GM18511 (cell line): Measurements from ENCODE around the gene SCRN1.
A peak's percentile ranks its signal among the peaks of the same experiment; 100 is the strongest.
"Not testable (repeated sequence)": the region's sequence is repeated elsewhere in the genome, so short reads cannot be mapped to it uniquely, and the experiment has no call there.

Source experiments
- ATAC-seq: cut with Tn5 transposase; IDR thresholded peaks from one replicate; pipeline ENCODE4 v1.9.1; 2021; ENCODE audit warnings: mild to moderate bottlenecking, moderate library complexity; ENCODE audit not compliant: unreplicated experiment

The SCRN1 gene

DNA sequence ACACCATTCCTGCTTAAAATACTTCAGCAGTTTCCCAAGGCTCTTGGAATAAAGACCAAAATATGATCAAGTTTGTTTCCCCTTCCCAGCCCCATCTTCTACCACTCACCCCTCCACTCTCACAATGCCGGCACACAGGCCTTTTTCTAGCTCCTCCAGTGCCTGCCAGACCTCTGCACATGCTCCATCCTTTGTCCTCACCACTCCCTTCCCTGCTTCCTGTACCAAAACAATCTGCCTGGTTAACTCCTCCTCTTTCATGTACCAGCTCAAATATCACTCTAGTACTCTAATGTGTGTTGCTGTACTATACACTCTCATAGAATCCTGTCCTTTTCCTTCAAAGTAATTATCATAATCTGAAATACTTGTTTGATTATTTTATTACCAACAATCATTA, 19.4 kb downstream of the SCRN1 start:
- ATAC-seq = no peak

- no peak for ATAC-seq
Measured at GRCh38 chr7:29969738-29970137, 19.9 kb downstream of the SCRN1 start.

DNA sequence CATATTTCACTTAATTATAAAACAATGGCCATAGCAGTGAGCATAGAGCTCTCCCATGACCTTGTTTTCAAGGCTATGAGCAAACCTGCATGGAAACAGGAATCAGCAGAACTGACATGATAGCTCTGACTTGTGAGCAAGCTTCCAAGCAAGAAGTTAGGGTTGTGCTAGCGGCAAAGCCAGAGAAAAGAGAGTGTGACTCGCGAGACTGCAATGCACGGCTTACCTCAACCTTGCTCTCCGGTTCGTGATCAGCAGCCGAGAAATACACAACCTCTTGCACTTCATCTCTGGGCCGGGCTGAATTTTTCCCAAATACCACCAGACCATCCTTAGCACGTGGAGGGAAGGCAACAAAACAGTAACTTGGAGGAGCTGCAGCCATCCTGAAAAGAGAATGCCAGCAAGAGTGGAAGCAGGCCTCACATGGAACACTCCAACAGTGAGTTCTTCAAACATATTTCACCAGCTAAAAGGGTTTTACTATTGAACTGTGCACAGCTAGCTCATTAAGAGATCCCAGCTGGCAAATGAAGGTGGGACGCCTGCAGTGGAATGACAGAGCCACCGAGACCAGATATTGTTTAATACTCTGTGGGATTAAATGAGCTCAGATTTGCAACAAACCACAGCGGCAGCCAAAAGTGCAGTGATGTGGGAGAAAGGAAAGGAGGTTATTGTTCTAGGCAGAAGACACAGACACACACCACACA, 20.8 kb downstream of the SCRN1 start:
- no peak for ATAC-seq

GRCh38 chr7:29965030-29965429, 24.6 kb downstream of the SCRN1 start:
- no peak for ATAC-seq

- ATAC-seq = no peak
Measured at GRCh38 chr7:29962035-29962434, 27.6 kb downstream of the SCRN1 start.

- ATAC-seq = not testable (repeated sequence)
Measured at GRCh38 chr7:29961611-29962010, 28.0 kb downstream of the SCRN1 start.

GRCh38 chr7:29958667-29959358, 30.8 kb downstream of the SCRN1 start:
- no peak for ATAC-seq

DNA sequence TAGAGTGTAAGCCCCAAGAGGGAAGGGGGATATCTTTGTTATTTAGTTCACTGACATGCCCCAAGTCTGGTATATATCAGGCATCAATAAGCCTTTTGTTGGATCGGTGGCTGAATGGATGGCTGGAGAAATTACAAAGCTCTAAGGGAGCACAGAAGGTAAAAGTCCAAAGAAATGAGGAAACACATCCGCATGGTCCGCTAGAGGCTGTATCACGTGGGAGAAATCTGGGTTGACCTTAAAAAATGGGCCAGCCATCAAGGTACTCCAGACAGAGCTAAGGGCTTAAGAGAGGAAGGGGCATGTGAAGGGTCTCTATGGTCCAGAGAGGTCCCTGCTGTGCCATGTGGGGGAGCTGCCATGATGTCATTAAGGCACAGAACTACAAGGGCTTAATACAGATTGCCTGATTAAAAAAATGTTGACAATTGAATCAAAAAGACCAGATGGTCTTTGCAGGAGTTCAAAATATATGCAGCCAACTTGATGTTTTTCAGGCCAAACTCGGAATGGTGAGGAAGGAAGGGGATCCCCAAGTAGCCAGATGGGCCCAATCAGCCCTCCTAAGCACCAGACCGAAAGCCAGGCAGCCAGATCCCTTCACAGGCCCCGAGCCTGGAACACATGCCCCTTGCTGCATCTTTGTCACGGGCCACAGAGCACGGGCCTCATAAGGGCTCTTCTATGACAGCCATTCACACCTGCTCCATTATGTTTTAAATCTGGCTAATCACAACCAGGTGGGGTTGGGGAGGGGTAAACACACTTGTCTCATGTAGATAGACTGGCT, 31.9 kb downstream of the SCRN1 start:
- no peak for ATAC-seq

DNA sequence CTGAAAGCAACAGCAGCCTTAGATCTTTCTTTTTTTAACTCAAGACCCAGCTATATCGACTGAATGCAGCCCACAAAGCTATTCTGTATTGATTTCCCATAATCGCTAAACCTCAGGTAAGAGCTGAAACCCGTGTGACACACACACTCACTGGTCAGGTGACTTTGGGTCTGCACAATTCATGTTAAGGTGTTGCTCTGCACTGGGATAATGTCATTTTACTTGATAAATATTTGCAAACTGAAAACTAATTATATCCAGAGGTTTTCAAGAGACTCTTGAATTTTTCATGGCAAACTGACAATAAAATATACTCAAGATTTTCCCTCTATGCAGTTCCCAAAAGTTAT, 33.1 kb downstream of the SCRN1 start:
- ATAC-seq = no peak

DNA sequence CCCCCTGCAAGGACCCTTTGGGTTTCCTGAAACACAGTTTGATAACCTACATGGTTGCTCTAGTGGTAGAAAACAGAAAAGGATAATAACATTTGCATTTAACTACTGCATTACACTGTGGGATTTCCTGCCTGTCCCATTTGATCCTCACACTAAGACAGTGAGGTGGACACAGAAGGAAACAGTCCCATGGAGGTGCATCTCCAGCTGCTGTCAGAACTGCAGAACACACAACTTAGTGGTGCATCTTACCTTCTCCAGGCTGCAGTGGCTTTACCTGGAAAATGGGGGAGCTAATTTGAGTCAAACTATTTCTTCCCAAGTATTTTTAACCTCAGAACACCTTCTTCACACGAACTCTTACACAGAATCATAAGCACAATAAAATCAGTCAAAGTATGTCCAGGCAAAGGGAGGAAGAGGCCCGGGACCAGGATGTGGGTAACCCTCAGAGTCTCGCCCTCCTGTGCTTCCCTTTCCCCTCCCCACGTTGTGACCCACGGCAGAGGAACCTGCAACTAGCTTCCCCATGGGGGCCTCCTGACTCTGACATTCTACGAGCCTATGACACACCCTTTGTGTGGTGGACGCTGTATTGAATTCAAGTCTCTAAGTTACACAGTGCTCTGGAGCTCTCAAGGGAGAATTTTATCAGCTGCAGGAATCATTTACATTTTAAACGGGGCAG, 33.7 kb downstream of the SCRN1 start:
- peak; percentile 75 for ATAC-seq

- no peak for ATAC-seq
Measured at GRCh38 chr7:29955075-29955792, 34.4 kb downstream of the SCRN1 start.

- no peak for ATAC-seq
Measured at GRCh38 chr7:29953726-29954347, 35.8 kb downstream of the SCRN1 start.

DNA sequence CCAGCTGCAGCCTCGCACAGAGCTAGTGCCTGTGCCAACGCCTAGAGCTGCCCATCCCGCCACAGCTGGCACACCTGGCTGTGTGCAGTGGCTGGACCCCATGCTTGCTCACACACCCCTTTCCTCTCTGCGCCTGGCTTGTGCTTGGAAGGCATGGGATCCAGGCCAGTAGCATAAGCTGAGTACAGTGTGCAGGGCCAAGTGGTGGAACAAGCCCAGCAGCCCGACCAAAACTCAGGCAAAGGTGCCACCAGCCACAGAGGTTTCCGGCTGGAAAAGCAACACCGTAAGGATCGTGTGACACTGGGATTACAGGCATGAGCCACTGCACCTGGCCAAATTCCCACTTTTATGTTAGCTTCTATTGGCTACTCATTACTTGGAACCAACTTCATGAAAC, 38.4 kb downstream of the SCRN1 start:
- no peak for ATAC-seq

DNA sequence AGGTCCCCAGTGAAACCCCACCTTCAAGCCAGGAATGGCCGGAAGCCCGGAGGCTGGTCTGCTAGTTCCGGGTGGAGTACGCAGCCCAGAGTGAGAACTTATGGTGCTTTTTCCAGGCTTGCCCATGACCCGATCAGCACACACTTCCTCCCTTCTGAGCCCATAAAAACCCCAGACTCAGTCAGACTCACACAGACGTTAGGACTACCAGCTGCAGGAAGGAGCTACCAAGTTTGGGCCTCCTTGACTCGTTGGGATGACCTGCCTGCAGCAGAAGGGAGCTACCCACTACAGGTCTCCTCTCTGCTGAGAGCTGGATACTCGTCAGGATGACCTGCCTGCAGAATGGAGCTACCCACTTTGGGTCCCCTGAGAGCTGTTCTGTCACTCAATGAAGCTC, 39.1 kb downstream of the SCRN1 start:
- ATAC-seq = no peak

DNA sequence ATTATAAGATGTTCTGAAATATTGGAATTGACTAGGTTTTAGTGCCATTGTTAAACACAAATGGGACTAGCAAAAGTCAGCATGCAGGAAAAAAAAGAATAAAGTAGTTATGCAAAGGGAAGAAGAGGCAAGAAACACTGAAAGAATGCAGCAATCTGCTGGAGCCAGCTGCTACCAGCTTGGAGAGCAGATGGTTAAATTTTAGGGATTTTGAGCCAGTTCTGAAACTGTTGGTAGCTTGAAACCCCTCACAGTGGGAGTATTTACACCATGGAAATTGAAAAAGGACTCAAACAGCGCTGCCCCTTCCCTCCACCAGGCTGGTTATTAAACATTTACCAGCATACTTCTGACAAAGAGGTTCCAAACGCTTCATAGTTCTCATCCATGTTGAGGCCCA, 41.0 kb downstream of the SCRN1 start:
- no peak for ATAC-seq

DNA sequence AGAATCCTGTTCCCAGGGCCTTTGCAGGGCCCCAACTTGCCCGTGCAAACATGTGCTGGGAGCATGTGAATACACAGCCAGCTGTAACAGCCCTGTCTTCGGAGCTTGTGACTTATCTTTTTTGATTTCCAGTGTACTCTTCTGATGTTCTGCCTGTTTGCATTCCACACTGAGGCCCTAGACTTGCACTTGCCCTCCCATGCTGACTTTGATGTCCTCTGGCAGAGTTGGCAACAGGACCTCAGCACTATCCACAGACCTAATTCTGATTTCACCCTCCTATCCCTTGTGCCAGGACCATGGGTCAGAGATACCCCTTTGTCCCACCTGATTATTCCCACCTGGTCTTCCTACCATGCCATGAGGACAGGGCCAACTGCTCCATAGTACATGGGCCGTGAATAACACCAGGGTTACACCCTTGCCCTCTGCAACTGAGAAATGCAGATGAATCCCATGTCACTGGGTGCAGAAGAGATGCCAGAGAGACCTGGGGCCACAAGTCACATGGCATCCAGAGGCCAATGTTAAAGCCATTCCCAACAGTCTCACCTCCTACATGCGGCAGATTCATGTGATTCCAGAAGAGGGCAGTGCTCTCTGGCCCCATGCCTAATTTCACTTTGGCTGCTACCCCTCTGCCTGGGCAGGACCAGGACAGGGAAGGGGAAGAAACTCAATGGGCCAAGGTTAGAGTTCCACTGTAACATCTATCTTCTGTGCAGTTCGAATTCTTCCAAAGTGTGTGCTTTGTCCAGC, 43.0 kb downstream of the SCRN1 start:
- no peak for ATAC-seq

DNA sequence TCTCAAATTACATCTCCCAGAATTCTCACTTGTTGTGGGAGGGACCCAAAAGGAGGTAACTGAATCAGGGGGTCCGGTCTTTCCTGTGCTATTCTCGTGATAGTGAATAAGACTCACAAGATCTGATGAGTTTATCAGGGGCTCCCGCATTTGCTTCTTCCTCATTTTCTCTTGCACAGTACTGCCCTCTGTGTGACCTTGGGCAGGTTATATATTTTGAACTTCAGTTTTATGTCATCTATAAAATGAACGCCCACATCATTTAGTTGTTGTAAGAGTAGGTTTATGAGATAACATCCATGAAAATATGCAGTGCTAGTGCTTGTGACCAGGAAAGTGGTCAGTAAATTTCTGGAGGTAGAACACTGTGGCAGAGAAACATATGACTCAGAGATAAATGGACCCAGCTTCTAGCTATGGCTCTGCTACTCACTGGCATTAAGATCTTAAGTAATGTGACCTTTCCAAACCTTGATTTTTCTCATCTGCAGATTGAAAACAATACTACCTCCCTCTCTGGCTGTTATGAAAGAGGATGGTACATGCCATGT, 44.3 kb downstream of the SCRN1 start:
- no peak for ATAC-seq

DNA sequence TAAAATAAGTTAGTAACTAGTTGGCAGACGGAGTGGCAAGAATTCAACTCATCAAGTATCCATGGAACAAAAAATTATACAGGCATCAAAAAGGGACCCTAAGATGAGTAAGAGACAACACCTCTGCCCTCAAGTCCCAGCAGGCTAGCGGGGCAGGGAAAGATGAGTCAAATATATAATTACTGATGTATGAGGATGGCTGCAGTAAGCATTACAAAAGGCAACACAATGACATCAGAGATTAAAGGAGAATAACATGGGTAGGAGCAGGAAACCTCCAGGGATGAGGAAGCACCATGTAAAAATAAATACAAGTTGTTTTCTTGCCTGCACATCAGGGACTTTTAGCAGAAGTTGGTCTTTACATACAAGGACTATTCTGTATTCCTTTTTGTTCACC, 49.4 kb downstream of the SCRN1 start:
- ATAC-seq = no peak

DNA sequence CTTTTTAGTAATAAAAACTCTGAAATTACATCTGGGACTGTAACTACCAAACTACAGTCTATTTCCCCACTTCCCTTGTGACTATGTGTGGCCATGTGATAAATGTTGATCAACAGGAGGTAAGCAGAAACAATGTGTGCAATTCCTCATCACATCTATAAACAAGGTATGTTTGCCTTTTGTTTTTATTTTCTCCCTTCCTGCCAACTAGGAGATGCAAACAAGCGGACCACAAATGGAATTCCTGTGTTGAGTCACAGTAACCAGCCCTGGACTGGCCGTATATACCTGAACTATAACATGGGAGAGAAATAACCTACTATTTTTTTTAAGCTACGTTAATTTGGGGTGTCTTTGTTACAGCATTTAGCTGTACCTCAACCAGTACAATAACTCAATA, 52.5 kb downstream of the SCRN1 start:
- no peak for ATAC-seq
